Measurements from ENCODE around the gene RIMBP2.

DNA sequence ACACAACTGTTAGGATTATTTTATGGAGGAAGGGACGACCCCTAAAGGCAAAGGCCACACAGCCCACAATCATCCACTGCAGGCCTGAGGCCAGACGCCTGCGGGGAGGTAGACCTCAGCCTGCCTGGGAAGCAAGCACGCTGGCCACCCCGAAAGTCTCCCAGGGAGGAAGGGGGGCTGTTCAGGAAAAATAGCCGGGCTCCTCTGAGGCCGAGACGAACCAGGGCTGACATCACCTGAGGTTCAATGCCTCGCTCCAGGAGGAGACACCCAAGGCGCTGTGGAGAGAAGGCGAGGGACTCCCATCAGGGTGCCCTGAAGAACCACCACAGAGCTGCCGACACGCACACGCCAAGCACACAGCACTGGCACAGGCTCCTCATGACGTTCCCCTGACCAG is 251.1 kb downstream of the RIMBP2 start:
- TF ChIP-seq, protein P1, sequence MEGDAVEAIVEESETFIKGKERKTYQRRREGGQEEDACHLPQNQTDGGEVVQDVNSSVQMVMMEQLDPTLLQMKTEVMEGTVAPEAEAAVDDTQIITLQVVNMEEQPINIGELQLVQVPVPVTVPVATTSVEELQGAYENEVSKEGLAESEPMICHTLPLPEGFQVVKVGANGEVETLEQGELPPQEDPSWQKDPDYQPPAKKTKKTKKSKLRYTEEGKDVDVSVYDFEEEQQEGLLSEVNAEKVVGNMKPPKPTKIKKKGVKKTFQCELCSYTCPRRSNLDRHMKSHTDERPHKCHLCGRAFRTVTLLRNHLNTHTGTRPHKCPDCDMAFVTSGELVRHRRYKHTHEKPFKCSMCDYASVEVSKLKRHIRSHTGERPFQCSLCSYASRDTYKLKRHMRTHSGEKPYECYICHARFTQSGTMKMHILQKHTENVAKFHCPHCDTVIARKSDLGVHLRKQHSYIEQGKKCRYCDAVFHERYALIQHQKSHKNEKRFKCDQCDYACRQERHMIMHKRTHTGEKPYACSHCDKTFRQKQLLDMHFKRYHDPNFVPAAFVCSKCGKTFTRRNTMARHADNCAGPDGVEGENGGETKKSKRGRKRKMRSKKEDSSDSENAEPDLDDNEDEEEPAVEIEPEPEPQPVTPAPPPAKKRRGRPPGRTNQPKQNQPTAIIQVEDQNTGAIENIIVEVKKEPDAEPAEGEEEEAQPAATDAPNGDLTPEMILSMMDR (IDR thresholded peaks at IDR 0.05): no peak
- TF ChIP-seq POLR2A (IDR thresholded peaks at IDR 0.05; ENCODE audit: low read depth) (no peak), POLR2AphosphoS5 (IDR thresholded peaks at IDR 0.05) (no peak), EP300 (IDR thresholded peaks at IDR 0.05) (no peak)
